GM19193 (cell line): ENCODE measurements around the gene SPAG9.

ENCODE experiments used
- POLR2A ChIP-seq: IDR thresholded peaks from 4 replicates; pipeline ENCODE4 v1.6.1; 2011; ENCODE audit not compliant: insufficient read depth, insufficient read length; ENCODE audit errors: extremely low read depth

The SPAG9 gene

DNA sequence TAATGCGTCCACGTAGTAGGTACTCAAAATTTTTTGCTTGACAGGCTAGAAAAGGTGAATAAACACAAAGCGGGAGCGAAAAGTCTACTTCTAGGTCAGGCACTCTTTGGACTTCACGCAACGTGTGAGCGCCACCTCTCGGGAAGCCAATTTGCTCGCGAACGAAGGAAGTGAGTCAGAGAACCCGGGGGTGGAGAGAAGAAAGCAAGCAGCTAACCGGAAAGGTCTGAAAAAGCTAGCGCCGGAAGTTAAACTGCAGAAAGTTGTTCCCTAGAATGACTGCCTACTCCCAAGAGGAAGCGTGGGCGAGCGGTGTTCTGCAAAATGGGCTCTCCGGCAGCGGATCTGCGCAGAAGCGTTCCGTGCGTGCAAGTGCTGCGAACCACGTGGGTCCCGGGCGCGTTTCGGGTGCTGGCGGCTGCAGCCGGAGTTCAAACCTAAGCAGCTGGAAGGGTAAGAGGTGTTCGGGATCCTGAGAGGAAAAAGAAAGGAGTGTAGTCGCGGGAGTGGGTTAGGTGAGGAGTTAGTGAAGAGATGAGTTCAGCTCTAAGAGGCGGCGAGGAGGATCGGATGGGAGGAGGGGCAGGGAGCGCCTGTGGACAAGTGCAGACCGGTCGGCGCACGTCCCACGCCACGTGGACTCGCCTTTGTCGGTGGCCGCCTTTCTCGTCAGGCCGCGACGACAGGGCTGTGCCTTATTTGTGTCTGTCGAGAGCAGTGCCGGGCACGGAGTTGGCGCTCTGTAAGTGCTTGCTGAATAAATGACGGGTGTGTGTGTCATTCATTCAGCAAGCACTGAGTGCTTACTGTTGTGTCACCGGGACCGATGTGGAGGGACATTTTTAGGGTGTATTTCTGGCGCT is 32.8 kb upstream of the SPAG9 start, which contains the start of gene NME1:
Gene NME1 (plus strand): TSS at position 350 of the 863 bp plus-strand sequence. CDS start 2,096 bp downstream, outside the sequence.
- TF ChIP-seq POLR2A = peak; percentile 85

DNA sequence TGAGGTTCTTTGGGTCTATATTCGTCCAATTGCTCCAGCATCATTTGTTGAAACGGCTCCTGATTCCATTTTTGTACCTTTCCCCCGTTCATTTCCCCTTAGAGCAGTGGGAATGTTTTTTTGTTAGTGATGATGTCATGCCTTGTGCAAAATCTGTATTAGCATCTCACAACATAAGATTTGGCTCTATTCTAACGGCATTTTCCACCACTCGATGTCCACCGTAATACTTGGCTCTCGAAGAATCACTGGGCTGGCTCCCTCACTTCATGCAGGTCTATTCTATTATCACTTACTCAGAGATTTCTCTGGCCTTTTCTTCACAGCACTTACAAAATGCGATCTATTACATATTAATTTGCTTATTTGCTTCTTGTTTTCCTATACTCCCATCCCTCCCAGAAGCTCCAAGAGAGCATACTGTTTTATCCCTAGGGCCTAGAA is 32.1 kb upstream of the SPAG9 start:
- TF ChIP-seq POLR2A = no peak

DNA sequence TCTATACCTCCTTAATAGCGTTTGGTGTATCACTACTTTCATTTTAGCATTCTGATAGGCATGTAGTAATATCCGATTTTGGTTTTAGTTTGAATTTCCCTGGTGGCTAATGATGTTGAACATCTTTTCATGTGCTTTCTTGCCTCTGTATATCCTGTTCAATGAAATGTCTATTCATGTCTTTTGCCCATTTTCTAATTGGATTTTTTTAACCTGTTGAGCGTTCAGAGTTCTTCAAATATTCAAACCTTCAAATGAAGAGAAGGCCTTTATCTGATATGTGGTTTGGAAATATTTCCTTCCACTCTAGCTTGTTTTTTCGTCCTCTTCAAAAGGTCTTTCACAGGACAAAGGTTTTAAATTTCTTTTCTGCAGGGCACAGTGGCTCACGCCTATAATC is 30.3 kb upstream of the SPAG9 start:
- no peak for TF ChIP-seq POLR2A

DNA sequence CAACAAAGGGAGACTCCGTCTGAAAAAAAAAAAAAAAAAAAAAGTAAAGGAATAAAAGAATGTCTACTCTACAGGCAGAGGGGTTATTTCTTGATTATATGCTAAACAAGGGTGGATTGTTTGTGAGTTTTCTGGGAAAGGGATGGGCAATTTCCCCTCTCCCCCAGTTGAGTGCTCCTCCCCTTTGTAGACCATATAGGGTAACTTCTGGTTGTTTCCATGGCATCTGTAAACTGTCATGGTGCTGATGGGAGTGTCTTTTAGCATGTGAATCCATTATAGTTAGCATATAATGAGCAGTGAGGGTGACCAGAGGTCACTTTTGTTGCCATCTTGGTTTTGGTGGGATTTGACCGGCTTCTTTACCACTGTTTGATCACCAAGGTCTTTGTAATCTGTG is 28.5 kb upstream of the SPAG9 start:
- no peak for TF ChIP-seq POLR2A

DNA sequence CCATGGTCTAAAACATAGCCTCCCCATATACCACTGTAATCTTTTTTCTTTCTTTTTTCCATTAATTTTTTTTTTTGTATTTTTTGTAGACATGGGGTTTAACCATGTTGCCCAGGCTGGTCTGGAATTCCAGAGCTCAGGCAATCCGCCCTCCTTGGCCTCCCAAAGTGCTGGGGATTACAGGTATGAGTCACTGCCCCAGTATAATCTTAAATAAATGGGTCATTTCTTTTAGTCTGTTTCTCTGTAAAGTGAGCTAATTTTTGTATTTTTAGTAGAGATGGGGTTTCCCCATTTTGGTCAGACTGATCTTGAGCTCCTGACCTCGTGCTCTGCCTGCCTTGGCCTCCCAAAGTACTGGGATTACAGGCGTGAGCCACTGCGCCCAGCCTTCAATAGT is 27.0 kb upstream of the SPAG9 start:
- TF ChIP-seq POLR2A = no peak

DNA sequence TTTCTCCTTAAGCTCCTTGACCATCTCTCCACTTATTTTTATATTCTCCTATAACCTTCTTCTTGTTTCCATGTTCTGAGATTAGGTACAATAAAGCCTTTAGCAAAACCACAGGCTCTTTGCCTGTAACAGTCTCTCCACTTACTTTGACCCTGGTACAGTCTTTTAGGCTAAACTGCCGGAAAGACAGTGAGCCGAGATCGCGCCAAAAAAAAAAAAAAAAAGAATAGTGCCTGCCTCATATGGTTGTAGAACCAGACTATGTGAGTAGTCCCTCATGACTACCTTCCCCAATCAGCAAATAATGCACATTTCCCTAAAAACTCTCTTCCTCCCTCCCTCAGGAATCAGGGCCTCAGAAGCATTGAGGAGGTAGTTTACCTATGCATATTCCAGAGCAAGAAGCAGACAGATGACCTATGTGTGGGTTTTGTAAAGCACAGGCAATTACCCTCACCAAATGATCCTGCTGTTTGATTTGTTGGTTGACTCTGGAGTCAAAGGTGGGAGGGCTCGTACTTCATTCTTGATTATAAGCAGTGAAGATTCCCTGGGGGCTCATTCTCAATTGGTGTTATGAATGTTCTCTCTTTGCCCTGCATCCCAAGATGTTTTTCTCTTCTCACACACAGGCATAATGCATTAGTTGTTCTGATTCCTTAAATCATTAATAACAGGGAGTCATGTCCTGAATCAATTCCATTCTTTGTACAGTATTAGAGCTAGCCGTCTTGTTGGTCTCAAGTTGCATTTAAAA is 23.8 kb upstream of the SPAG9 start:
- TF ChIP-seq POLR2A = no peak

DNA sequence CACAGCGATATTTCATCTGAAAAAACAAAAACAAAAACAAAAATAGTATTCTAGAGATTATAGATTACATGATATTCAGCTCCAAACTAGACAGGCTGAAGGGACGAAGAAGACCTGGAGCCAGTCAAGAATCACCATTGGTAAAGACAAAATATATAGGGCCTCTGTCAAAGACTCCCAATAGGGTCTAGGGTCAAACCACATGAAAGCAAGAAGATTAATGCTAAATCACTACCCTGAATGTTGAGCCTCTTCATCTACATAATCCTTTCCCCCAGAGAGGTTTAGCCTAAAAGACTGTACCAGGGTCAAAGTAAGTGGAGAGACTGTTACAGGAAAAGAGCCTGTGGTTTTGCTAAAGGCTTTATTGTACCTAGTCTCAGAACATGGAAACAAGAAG is 21.9 kb upstream of the SPAG9 start:
- TF ChIP-seq POLR2A = no peak

DNA sequence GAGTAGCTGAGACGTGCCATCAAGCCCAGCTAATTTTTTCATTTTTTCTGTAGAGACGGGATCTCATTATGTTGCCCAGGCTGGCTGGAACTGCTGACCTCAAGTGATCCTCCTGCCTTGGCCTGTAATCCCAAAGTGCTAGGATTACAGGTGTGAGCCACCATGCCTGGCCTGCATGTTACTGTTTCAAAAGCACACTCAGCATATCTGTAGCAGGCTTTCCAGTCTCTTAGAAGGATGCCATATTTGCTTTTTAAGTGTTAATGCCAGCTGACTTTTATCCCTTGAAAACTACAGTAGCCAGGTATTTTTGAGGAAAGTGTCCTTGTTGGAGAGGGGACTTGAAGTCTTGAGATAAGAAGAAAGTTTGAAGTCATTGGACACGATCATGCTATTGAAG is 15.3 kb upstream of the SPAG9 start:
- TF ChIP-seq POLR2A = no peak

DNA sequence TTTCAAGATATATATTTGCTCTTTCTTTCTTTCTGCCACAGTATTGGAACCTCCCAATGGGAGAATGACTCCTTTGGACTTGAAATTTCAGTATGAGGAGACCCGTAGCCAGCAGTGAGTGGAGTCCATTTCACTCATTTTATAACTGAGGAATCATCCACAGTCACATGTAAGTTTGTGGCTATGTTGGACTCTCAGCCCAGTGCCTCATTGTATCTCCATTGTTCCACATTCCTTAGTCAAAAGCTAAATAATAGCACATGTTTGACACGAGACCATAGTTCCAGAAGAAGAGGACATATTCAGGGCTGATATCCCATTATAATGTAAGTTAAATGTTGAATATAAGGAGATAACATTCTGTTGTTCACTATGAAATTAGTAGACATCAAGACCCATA is 12.7 kb upstream of the SPAG9 start:
- no peak for TF ChIP-seq POLR2A

DNA sequence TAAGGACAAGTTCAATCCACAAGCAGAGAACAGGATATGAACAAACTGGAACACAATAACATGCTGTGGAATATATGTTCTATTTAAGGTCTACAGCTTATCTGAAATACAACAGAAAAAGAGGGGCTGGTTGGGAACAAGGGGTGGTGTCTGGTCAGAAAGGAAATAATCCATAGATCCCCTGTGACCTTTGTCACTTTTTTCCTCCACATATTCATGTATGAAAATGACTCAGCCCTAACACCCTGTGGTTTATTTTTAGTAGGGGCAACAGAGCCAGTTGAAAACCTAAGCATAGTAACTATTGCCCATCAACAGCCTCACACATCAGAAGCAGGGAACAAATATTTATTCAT is 12.3 kb upstream of the SPAG9 start:
- TF ChIP-seq POLR2A = no peak

DNA sequence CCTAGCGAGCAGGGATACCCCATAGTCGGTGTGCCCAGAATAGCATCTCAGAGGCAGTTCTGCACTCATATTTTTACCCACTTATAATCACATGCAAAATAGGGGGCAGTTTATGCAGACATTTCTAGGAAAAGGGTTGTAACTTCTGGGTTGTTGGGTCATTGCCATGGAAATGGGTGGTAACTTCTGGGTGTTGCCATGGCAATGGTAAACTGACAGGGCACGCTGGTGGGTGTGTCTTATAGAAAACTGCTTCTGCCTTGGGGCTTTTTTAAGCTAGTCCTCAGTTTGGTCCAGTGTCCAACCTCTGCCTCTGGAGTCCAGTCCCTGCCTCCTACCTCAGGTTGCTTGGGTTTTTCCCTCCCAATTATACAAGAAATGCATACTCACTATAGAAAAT is 7.4 kb upstream of the SPAG9 start:
- TF ChIP-seq POLR2A = no peak

DNA sequence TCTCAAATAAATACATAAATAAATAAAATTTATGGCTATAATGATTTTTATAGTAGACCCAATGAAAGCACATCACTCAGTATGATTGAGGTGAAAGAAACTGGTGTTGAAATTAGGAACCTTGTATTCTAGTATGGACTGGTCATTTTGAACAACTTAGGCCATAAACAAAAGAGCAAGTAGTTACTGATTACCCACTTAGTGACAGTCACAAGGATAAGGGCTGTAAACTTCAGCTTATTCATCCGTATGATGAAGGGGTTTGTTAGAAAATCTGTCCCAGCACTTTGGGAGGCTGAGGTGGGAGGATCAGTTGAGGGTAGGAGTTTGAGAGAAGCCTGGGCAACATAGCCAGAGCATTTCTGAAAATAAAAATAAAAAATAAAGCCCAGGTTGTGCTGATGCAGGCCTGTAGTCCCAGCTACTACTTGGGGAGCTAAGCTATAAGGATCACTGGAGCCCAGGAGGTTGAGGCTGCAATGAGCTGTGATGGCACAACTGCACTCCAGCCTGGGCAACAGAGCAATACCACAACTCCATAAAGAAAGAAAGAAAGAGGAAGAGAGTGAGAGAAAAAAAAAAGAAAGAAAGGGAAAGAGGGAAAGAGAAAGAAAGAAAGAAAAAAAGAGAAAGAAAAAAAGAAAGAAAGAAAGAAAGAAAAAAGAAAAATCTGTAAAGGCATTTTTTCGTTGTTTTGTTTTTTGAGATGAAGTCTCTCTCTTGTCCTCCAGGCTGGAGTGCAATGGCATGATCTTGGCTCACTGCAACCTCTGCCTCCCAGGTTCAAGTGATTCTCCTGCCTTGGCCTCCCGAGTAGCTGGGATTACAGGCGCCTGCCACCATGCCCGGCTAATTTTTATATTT is 4.2 kb upstream of the SPAG9 start:
- no peak for TF ChIP-seq POLR2A

DNA sequence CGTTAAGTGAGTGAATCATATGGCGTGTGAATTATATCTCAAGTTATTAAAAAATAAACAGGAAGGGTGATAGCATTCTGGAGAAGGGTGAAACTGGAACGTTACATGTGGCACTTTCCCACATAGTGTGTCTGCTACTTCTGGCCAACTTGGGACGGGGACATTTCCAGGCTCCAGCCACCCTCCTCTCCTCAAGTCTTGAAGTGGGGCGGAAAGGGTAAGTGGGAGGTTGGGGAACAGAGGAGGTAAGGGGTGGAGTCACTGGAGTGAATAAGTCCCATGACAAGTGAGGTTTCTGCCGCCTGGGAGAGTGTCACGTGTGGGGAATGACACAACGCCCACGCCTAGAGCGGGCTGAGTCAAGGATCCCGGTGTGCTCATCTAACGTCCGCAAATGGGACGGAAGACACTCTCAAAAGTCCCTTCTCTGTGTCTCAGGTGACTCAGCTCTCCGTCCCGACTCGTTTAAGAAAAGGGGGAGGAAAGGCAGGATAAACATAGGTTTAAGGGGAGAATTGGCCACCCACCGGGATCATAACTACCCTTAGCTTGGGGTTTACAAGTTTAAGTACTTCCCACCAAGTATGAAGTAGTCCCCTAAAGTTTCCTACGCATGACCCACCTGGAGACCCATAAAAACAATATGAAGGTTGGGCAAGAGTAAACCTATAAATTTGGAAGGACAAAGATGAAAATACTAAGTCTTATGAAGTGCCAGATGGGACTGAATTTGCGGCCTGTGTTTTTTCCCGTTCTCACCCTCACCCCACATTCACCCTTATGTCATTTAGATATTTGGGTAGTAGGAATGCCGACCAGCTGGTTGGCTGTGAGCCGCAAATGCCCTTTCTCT is 1.2 kb upstream of the SPAG9 start:
- TF ChIP-seq POLR2A = peak; percentile 47

DNA sequence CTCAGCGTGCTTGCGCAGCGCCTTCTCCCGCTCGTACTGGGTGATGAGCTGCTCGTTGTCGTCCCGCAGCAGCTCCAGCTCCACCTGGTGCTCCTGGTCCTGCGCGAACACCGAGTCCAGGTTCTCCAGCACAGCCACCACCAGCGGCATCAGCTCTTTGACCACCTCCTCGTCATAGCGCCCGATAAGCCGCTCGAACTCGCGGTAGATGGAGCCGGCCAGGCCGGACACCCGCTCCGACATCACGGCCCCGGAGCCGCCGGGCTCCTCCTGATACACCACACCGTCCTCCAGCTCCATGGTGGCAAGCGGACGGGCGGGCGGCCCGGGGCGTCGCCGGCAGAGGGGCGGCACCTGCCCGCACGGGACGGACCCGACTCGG is 320 bp downstream of the SPAG9 start:
- TF ChIP-seq POLR2A = no peak
